Mucosa of descending colon (tissue), 3 donors: ENCODE results near the gene ELAVL3. TPM values are rescaled to one million over a fixed set of nuclear protein-coding genes. Genes with fewer than 3 reads are reported as not detected.

ENCODE experiments used
- ATAC-seq: fragments of 200-7000 bp; cut with Tn5 transposase; one replicate; pipeline ENCODE4 v1.9.1; 2020; ENCODE audit warnings: mild to moderate bottlenecking, moderate library complexity
- DNase-seq, 3 donors: peaks; one replicate each; pipeline ENCODE4 v3.0.0-alpha.2; 2020
- H3K36me3 ChIP-seq: fragments of 200-600 bp; one replicate; pipeline ENCODE4 v1.8.0; 2021; ENCODE audit warnings: low read depth, mild to moderate bottlenecking
- H3K4me1 ChIP-seq: fragments of 200-600 bp; one replicate; pipeline ENCODE4 v1.8.0; 2021; ENCODE audit warnings: low read depth, mild to moderate bottlenecking
- H3K4me3 ChIP-seq: fragments of 200-600 bp; one replicate; pipeline ENCODE4 v1.8.0; 2021; ENCODE audit warnings: mild to moderate bottlenecking
- H3K9me3 ChIP-seq: fragments of 200-600 bp; one replicate; pipeline ENCODE4 v1.8.0; 2021; ENCODE audit warnings: mild to moderate bottlenecking
- CTCF ChIP-seq: fragments of 200-600 bp; IDR thresholded peaks from one replicate; pipeline ENCODE4 v1.8.0; 2022; ENCODE audit warnings: antibody characterized with exemption, mild to moderate bottlenecking
- intact Hi-C, 2 donors: fragments of 100-400 bp; cut with DNase I in 1 of 2; cut with micrococcal nuclease in 1 of 2; formaldehyde crosslinking; loops; one replicate each; pipeline versions ENCODE4 v1.11.0 to v1.11.1; 2022; cut with DNase I, micrococcal nuclease
- microRNA-seq: library from miRNA; unstranded; fragments of <30 nt; microRNA quantifications from one replicate; pipeline ENCODE4, GENCODE V29; 2019
- total RNA-seq, 3 donors: library from RNA; stranded (reverse); fragmentation: NEBNext Ultra II Directional in 2 of 3; extraction: Animal tissue kit (Norgen Biotek cat#: 25700) in 2 of 3; gene quantifications; one replicate each; pipeline versions ENCODE4 v1.2.1 to v1.2.4, GENCODE V29; 2021 to 2023
- donor health status: DM: no; HTN: no; CAD: no; lungs with moderate emphysema.
- donor health status: DM: no; HTN: no; CAD: no.
- donor health status: DM: no; HTN: yes; CAD: no.

Gene ELAVL3
- total RNA-seq, 3 donors from 2014 or later = 0.51 to 2.5 TPM; not detected in 1

GRCh38 chr19:11405846-11406643, 74.8 kb downstream of the ELAVL3 start:
- H3K4me1 ChIP-seq = no peaks in the 10 kb centered on the region
- intact Hi-C loops = no loop called here
- no peak for TF ChIP-seq CTCF
- no peak overlapping the region for H3K4me3 ChIP-seq
- H3K9me3 ChIP-seq = no peaks in the 10 kb centered on the region
- no peak for DNase-seq
- no peaks in the 10 kb centered on the region for H3K36me3 ChIP-seq
- ATAC-seq = no peak

- no peaks in the 10 kb centered on the region for H3K4me1 ChIP-seq
- intact Hi-C loops = no loop called here
Observed at GRCh38 chr19:11404588-11405222, 76.1 kb downstream of the ELAVL3 start.

GRCh38 chr19:11401808-11402543, 78.9 kb downstream of the ELAVL3 start:
- DNase-seq = no peak
- intact Hi-C loops = no loop called here
- H3K4me1 ChIP-seq = no peaks in the 10 kb centered on the region
- ATAC-seq = no peak
- H3K36me3 ChIP-seq = no peaks in the 10 kb centered on the region
- no peak overlapping the region for H3K4me3 ChIP-seq
- TF ChIP-seq CTCF = no peak
- H3K9me3 ChIP-seq = no peaks in the 10 kb centered on the region

More at GRCh38 chr19:11404588-11405222, 76.1 kb downstream of the ELAVL3 start:
- no peak for DNase-seq
- no peaks in the 10 kb centered on the region for H3K9me3 ChIP-seq
- H3K36me3 ChIP-seq = no peaks in the 10 kb centered on the region
- no peak for TF ChIP-seq CTCF
- no peak for ATAC-seq
- no peak overlapping the region for H3K4me3 ChIP-seq

Small RNAs within 50 kb of the gene (microRNA-seq; reads per million reads assigned to microRNA genes)
- not detected for gene MIR7974

Other genes starting within 250 kb of the ELAVL3 start
- not detected for gene ANGPTL8, start 241.4 kb downstream of the ELAVL3 start, total RNA-seq
- 10 to 100 TPM; 62.4 to 94.7 (median 62.8) TPM for gene DOCK6, start 218.5 kb downstream of the ELAVL3 start, total RNA-seq
- not detected for gene TSPAN16, start 184.9 kb downstream of the ELAVL3 start, total RNA-seq
- gene RAB3D, start 141.4 kb downstream of the ELAVL3 start, total RNA-seq = 10 to 100 TPM; 21.0 to 34.9 (median 33.9) TPM
- gene TMEM205, start 134.8 kb downstream of the ELAVL3 start, total RNA-seq = 10 to 100 TPM; 37.3 to 61.8 (median 55.7) TPM
- gene CCDC159, start 134.5 kb downstream of the ELAVL3 start, total RNA-seq = 10 to 100 TPM; 27.4 to 40.5 (median 38.8) TPM
- gene PLPPR2, start 125.6 kb downstream of the ELAVL3 start, total RNA-seq = 10 to 100 TPM in 1 of 3 donors, 1 to 10 TPM in 2; 5.1 to 32.8 (median 7.4) TPM
- gene SWSAP1, start 106.4 kb downstream of the ELAVL3 start, total RNA-seq = 1 to 10 TPM; 2.5 to 3.4 (median 3.3) TPM
- gene EPOR, start 96.7 kb downstream of the ELAVL3 start, total RNA-seq = 1 to 10 TPM; 2.8 to 4.7 (median 3.6) TPM
- gene RGL3, start 61.7 kb downstream of the ELAVL3 start, total RNA-seq = 10 to 100 TPM; 10.7 to 15.1 (median 11.0) TPM
- gene ODAD3, start 45.9 kb downstream of the ELAVL3 start, total RNA-seq = under 1 TPM in 2 of 3 donors, not detected in 1; 0.14 to 0.28 TPM
- gene PRKCSH, start 45.4 kb downstream of the ELAVL3 start, total RNA-seq = 100 to 1,000 TPM; 249 to 337 (median 302) TPM
- 10 to 100 TPM; 10.4 to 13.5 (median 10.9) TPM for gene ZNF653, start 24.8 kb upstream of the ELAVL3 start, total RNA-seq
- 10 to 100 TPM; 57.9 to 69.6 (median 59.1) TPM for gene ECSIT, start 48.1 kb upstream of the ELAVL3 start, total RNA-seq
- gene CNN1, start 57.8 kb upstream of the ELAVL3 start, total RNA-seq = 1,000 to 10,000 TPM in 1 of 3 donors, 10 to 100 TPM in 2; 19.3 to 1,130 (median 71.6) TPM
- gene ELOF1, start 78.2 kb upstream of the ELAVL3 start, total RNA-seq = 10 to 100 TPM; 33.7 to 47.4 (median 42.6) TPM
- 10 to 100 TPM; 24.3 to 35.1 (median 24.9) TPM for gene ACP5, start 96.6 kb upstream of the ELAVL3 start, total RNA-seq
- 10 to 100 TPM in 2 of 3 donors, 1 to 10 TPM in 1; 8.7 to 10.9 (median 10.5) TPM for gene ZNF627, start 116.4 kb upstream of the ELAVL3 start, total RNA-seq